Astrocyte (in vitro differentiated cells and primary cell): ENCODE measurements around the gene PRSS22. TPM values are rescaled to one million over a fixed set of nuclear protein-coding genes. Genes with fewer than 3 reads are reported as not detected.
A peak's percentile ranks its signal among the peaks of the same experiment; 100 is the strongest.

ENCODE experiments used
- DNase-seq: peaks from one replicate; pipeline ENCODE4 v3.0.0-alpha.2; 2010; ENCODE audit warnings: low read depth
- FAIRE-seq: peaks from 2 replicates; lab custom pipeline; 2011; peaks lifted over from hg19 to GRCh38; lab: Jason Lieb, UNC
- H2AFZ ChIP-seq: 2 replicates; pipeline ENCODE4 v1.6.0; 2012; ENCODE audit warnings: low read depth, low read length, inconsistent platforms
- H3K27ac ChIP-seq: 2 replicates; pipeline ENCODE4 v1.5.1; 2011; ENCODE audit warnings: low read depth, low read length, inconsistent platforms
- H3K27me3 ChIP-seq: 2 replicates; pipeline ENCODE4 v1.6.0; 2011; ENCODE audit warnings: low read length, inconsistent platforms; ENCODE audit not compliant: insufficient read depth
- H3K36me3 ChIP-seq: 2 replicates; pipeline ENCODE4 v1.5.1; 2011; ENCODE audit warnings: low read length, inconsistent platforms; ENCODE audit not compliant: insufficient read depth
- H3K4me1 ChIP-seq: 2 replicates; pipeline ENCODE4 v1.5.1; 2011; ENCODE audit warnings: low read length, inconsistent platforms; ENCODE audit not compliant: insufficient read depth
- H3K4me2 ChIP-seq: 2 replicates; pipeline ENCODE4 v1.6.0; 2012; ENCODE audit warnings: low read length, inconsistent platforms
- H3K4me3 ChIP-seq: 2 replicates; pipeline ENCODE4 v1.5.1; 2011; ENCODE audit warnings: low read depth, mild to moderate bottlenecking, low read length, inconsistent platforms; ENCODE audit not compliant: insufficient read depth
- H3K79me2 ChIP-seq: 2 replicates; pipeline ENCODE4 v1.6.0; 2012; ENCODE audit warnings: mild to moderate bottlenecking, low read length, inconsistent platforms; ENCODE audit not compliant: insufficient read depth
- H3K9ac ChIP-seq: 2 replicates; pipeline ENCODE4 v1.6.0; 2012; ENCODE audit warnings: mild to moderate bottlenecking, low read length, inconsistent platforms
- H3K9me3 ChIP-seq: 2 replicates; pipeline ENCODE4 v1.5.1; 2012; ENCODE audit warnings: low read depth, mild to moderate bottlenecking, low read length, inconsistent platforms; ENCODE audit not compliant: insufficient read depth
- H4K20me1 ChIP-seq: 2 replicates; pipeline ENCODE4 v1.6.0; 2012; ENCODE audit warnings: low read length, inconsistent platforms; ENCODE audit not compliant: insufficient read depth
- H3K27ac Mint-ChIP-seq: one replicate; pipeline ENCODE4 v1.8.0; 2021; ENCODE audit warnings: mild to moderate bottlenecking, mixed read lengths; ENCODE audit not compliant: unreplicated experiment
- H3K27me3 Mint-ChIP-seq: one replicate; pipeline ENCODE4 v1.8.0; 2021; ENCODE audit warnings: low read depth, mixed read lengths; ENCODE audit not compliant: unreplicated experiment
- H3K36me3 Mint-ChIP-seq: one replicate; pipeline ENCODE4 v1.8.0; 2021; ENCODE audit warnings: low read depth, mixed read lengths; ENCODE audit not compliant: unreplicated experiment
- H3K4me1 Mint-ChIP-seq: one replicate; pipeline ENCODE4 v1.8.0; 2021; ENCODE audit warnings: low read depth, mixed read lengths; ENCODE audit not compliant: unreplicated experiment
- H3K4me3 Mint-ChIP-seq: one replicate; pipeline ENCODE4 v1.8.0; 2021; ENCODE audit warnings: mild to moderate bottlenecking, moderate library complexity, mixed read lengths; ENCODE audit not compliant: unreplicated experiment
- H3K9me3 Mint-ChIP-seq: one replicate; pipeline ENCODE4 v1.8.0; 2021; ENCODE audit warnings: mild to moderate bottlenecking, mixed read lengths; ENCODE audit not compliant: unreplicated experiment
- EZH2 ChIP-seq: IDR thresholded peaks from 2 replicates; pipeline ENCODE4 v1.6.1; 2012; ENCODE audit warnings: mild to moderate bottlenecking, low read length, inconsistent platforms; ENCODE audit not compliant: insufficient read depth
- total RNA-seq: library from RNA; stranded (reverse); gene quantifications from 2 replicates; pipeline ENCODE4 v1.2.1, GENCODE V29; 2021
- TF ChIP-seq, protein P1 (sequence below): IDR thresholded peaks from 2 replicates; pipeline ENCODE4 v1.5.1; 2011; ENCODE audit warnings: low read depth, mild to moderate bottlenecking, inconsistent platforms, low read length, moderate library complexity; ENCODE audit not compliant: insufficient read depth

PRSS22 gene
- total RNA-seq, 1 donor from 2014 or later = 1.5 TPM

DNA sequence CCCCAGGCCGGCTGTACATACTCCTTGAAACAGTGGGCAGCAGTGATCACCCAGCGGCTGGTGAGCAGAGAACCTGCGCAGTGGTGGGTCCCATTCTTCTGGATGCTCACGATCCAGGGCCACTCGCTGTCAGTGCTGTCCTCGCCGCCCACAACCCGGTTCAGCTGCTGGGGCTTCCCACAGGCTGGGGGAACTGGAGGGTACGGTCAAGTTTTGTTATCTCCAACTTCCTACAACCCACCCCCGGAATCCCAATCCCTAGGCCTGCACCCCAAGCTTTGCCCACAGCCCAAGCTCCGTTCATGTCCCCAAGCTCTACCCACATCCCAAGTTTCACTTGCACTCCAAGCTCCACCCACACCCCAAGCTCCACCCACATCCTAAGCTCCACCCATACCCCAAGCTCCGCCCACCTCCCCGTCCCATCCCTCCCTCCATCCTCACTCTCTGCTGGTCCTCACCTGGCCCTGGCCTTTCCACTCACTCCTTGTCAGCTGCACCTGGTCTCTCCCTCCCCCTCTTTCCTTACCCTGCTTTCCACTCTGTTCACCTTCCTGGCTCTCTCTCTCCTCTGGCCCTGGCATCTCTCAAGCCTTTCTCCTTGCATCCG lies 1.8 kb downstream of the PRSS22 start:
- no peak overlapping the region for H2AFZ ChIP-seq
- no peak for TF ChIP-seq EZH2
- TF ChIP-seq, protein P1, sequence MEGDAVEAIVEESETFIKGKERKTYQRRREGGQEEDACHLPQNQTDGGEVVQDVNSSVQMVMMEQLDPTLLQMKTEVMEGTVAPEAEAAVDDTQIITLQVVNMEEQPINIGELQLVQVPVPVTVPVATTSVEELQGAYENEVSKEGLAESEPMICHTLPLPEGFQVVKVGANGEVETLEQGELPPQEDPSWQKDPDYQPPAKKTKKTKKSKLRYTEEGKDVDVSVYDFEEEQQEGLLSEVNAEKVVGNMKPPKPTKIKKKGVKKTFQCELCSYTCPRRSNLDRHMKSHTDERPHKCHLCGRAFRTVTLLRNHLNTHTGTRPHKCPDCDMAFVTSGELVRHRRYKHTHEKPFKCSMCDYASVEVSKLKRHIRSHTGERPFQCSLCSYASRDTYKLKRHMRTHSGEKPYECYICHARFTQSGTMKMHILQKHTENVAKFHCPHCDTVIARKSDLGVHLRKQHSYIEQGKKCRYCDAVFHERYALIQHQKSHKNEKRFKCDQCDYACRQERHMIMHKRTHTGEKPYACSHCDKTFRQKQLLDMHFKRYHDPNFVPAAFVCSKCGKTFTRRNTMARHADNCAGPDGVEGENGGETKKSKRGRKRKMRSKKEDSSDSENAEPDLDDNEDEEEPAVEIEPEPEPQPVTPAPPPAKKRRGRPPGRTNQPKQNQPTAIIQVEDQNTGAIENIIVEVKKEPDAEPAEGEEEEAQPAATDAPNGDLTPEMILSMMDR = no peak
- no peaks in the 10 kb centered on the region for H3K79me2 ChIP-seq
- no peak overlapping the region for H3K4me3 ChIP-seq
- no peak overlapping the region for H3K4me2 ChIP-seq
- Mint-ChIP-seq H3K27ac (no peak overlapping the region), H3K4me3 (no peak overlapping the region), H3K4me1 (peaks cover 2% of the 10 kb centered on the region), H3K27me3 (peaks cover 8% of the 10 kb centered on the region), H3K36me3 (no peaks in the 10 kb centered on the region), H3K9me3 (peaks cover 6% of the 10 kb centered on the region)
- H3K9ac ChIP-seq = no peak overlapping the region
- no peaks in the 10 kb centered on the region for H3K27me3 ChIP-seq
- H4K20me1 ChIP-seq = no peaks in the 10 kb centered on the region
- H3K27ac ChIP-seq = no peak overlapping the region
- H3K9me3 ChIP-seq = peaks cover 5% of the 10 kb centered on the region
- peaks cover 5% of the 10 kb centered on the region for H3K4me1 ChIP-seq
- no peak for FAIRE-seq
- H3K36me3 ChIP-seq = no peaks in the 10 kb centered on the region
- no peak for DNase-seq

- Mint-ChIP-seq H3K27me3 (peaks cover 8% of the 10 kb centered on the region), H3K9me3 (peaks cover 5% of the 10 kb centered on the region), H3K27ac (no peak overlapping the region), H3K36me3 (no peaks in the 10 kb centered on the region), H3K4me3 (no peak overlapping the region), H3K4me1 (peaks cover 2% of the 10 kb centered on the region)
- TF ChIP-seq EZH2 = no peak
- TF ChIP-seq, protein P1 = no peak
- no peaks in the 10 kb centered on the region for H4K20me1 ChIP-seq
- no peak for FAIRE-seq
- H3K79me2 ChIP-seq = no peaks in the 10 kb centered on the region
- no peak for DNase-seq
- no peak overlapping the region for H3K4me3 ChIP-seq
- peaks cover 5% of the 10 kb centered on the region for H3K4me1 ChIP-seq
- H3K27me3 ChIP-seq = no peaks in the 10 kb centered on the region
- no peaks in the 10 kb centered on the region for H3K9me3 ChIP-seq
- no peak overlapping the region for H3K27ac ChIP-seq
- no peak overlapping the region for H3K9ac ChIP-seq
- H3K36me3 ChIP-seq = no peaks in the 10 kb centered on the region
- no peak overlapping the region for H3K4me2 ChIP-seq
- no peak overlapping the region for H2AFZ ChIP-seq
Observed at GRCh38 chr16:2855536-2855935, 2.4 kb downstream of the PRSS22 start.

GRCh38 chr16:2854700-2855309 lies 3.2 kb downstream of the PRSS22 start:
- FAIRE-seq = no peak
- H3K27ac Mint-ChIP-seq = no peak overlapping the region

More at GRCh38 chr16:2854700-2855309, 3.2 kb downstream of the PRSS22 start:
- Mint-ChIP-seq H3K27me3 (peaks cover 7% of the 10 kb centered on the region), H3K9me3 (peaks cover 5% of the 10 kb centered on the region), H3K4me1 (peaks cover 2% of the 10 kb centered on the region), H3K36me3 (no peaks in the 10 kb centered on the region), H3K4me3 (no peak overlapping the region)
- H3K27ac ChIP-seq = no peak overlapping the region
- H4K20me1 ChIP-seq = no peaks in the 10 kb centered on the region
- no peak overlapping the region for H3K9ac ChIP-seq
- no peaks in the 10 kb centered on the region for H3K79me2 ChIP-seq
- no peak overlapping the region for H2AFZ ChIP-seq
- no peaks in the 10 kb centered on the region for H3K36me3 ChIP-seq
- peaks cover 5% of the 10 kb centered on the region for H3K4me1 ChIP-seq
- DNase-seq = no peak
- no peak for TF ChIP-seq EZH2
- TF ChIP-seq, protein P1 = peak; percentile 46
- no peaks in the 10 kb centered on the region for H3K27me3 ChIP-seq
- H3K9me3 ChIP-seq = no peaks in the 10 kb centered on the region
- H3K4me2 ChIP-seq = no peak overlapping the region
- H3K4me3 ChIP-seq = no peak overlapping the region
